GM18870 (cell line): ENCODE measurements around the gene SERPINA5.
"Not testable (repeated sequence)": the region's sequence is repeated elsewhere in the genome, so short reads cannot be mapped to it uniquely, and the experiment has no call there.

Source experiments
- ATAC-seq: cut with Tn5 transposase; IDR thresholded peaks from one replicate; pipeline ENCODE4 v1.9.1; 2021; ENCODE audit warnings: moderate library complexity; ENCODE audit not compliant: unreplicated experiment

SERPINA5 gene

DNA sequence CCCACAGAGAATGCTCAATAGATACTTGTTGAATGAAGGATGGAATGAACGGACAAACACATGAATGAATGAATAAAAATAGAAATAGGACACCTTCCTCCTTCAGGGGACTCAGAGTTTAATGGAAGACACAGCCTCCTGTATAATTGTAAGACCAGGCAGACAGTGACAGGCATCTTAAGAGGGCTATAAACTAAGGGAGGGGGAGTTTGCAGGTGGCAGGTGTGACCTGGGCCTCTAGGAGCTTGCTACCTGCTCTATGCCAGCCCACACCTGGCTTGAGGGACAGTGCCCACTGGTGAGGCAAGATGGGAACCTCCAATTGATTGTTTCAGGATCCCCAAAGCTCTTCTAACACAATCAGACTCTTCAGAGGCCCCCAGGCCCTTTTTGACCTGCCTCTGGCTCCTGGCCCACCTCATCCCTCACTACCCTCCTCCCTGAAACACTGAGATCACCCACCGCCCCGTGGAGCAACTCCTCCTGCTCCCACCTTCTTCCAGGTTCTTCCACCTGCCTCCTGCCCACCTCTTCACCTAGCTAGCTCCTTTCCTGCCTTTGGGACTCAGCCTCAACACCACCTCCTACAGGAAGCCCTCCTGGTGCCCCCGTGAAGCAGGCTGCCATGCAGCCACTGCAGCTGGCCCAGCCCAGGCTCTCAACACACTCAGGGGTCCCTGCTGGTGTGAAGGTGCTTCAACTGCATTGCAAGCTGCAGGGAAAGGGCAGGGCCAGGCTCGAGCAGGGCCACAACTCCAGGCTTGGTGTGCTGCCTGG is 40.3 kb downstream of the SERPINA5 start:
- no peak for ATAC-seq

GRCh38 chr14:94622653-94623421 is 41.6 kb downstream of the SERPINA5 start:
- ATAC-seq: no peak

- ATAC-seq: no peak
Measured at GRCh38 chr14:94623422-94623809, 42.2 kb downstream of the SERPINA5 start.

DNA sequence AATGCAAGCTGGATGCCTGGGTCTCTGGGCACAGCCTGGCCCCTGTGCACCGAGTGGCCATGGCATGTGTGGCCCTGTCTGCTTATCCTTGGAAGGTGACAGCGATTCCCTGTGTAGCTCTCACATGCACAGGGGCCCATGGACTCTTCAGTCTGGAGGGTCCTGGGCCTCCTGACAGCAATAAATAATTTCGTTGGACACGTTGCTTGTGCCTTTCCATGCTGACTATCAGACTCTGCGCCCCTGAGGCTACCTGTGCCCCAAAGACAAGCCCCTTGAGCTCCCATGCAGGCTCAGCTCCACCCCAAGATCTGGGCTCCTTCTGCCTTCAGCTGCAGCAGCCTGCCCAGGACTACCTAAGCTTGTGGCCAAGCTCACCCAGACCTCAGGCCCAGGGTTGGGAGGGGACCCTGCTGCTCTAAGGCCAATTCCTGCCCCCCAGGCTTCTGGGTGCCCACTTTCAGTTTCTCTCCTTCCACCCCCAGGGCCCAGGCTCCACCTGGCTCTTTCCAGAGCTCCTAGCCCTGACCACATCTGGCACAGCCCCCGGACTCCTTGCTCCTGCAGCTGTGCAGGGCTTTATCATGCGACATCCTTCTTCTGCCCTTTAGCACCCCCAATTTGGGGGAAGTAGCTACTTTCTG is 42.8 kb downstream of the SERPINA5 start:
- no peak for ATAC-seq

- no peak for ATAC-seq
Measured at GRCh38 chr14:94624537-94625352, 43.5 kb downstream of the SERPINA5 start.

GRCh38 chr14:94625353-94625635 is 44.1 kb downstream of the SERPINA5 start:
- ATAC-seq: no peak

- no peak for ATAC-seq
Measured at GRCh38 chr14:94628578-94628977, 47.4 kb downstream of the SERPINA5 start.

DNA sequence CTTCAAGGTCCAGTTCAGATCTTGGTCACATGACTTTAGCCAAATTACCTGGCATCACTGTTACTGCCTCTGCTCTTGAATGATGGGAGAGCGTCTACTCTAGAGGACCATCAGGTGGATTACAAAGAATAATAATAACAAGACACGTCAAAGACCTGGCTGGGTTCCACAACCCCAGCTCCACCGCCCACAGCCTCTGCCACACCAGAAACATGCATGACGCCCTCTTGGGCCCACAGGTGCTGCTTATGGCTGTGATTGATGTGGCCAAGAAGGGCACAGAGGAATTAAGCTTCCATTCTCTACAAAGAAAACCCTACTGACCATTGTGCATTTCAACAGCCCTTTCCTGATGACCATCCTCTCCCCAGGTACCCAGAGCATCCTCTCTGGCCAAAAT is 49.2 kb downstream of the SERPINA5 start:
- no peak for ATAC-seq

DNA sequence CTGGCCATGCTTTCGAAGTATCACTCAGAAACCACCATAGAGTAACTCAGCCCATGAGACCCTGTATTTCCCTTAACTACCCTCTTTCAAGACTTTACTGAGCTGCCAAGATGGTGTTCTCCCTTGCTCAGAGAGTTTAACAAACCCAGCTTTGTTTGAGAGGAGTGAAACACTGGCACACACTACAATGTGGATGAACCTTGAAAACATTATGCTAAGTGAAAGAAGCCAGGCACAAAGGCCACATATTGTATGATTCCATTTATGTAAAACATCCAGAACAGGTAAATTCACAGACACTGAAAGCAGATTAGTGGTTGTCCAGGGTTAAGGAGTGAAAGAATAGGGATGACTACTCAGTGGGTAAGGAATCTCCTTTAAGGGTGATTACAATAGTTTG is 49.8 kb downstream of the SERPINA5 start:
- ATAC-seq: no peak

DNA sequence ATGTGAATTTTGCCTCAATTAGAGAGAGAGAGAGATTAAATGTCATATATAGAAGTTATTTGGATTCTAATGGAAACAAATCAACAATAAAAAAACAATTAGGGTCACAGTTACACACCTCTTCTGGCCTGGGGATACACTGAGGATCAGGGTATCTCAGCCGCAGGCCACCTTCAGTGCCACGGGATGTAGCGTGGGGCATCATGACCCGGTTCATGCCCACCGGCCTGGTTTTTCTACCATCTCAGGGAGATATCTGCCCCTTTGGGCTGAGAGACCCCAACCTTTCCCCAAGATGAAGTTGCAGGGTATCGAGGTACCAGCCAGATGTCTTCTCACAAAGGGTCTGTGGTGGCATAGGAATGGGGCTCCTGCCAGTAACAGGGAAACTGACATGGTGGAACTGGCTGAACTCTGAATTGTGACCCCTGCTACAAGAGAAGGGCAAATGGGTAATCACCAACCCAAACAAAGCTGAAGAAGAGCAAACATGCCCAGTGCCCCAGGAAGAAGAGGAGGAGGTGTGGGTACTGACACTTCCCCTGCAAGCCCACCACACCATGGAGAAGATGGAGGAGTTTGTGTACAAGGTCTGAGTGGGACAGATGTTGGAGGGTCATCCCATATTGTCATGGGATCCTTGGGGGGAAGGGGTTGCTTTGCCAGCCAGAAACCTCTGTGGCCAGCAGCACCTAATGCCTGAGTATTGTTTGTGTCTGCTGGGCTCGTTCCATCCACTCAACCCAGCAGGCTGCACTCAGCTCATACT is 50.5 kb downstream of the SERPINA5 start:
- ATAC-seq: no peak

DNA sequence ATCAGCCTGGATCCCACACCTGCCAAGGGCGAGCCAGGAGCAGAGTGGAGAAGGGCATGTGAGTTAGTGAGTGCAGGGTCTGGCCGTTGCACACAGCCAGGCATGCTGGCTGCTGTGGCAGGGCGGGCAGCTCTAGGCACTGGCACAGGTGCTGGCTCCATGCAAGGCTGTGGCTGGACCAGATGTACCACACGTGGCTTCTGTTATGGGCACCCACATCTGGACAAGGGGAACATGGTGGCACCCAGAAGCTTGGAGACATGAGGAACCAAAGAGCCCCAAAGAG is 51.0 kb downstream of the SERPINA5 start:
- no peak for ATAC-seq

DNA sequence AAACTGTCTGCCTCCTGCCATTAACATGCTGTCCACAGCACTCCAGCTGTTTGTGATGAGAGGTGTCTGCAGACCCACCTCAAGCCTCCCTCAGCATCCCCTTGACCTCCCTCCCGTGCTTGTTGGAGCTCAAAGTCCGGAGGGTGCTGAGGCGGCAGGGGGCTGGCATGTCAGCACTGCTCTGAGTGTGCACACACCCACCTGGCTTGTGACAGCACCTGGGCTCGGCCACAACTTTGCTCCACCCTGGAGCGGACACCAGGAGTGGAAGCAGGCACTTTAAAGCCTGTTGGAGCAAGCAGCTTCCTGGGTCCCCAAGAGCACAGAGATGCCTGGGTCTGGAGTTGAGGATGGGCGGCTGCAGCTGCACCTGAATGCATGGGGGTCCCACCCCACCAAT is 51.9 kb downstream of the SERPINA5 start:
- no peak for ATAC-seq

DNA sequence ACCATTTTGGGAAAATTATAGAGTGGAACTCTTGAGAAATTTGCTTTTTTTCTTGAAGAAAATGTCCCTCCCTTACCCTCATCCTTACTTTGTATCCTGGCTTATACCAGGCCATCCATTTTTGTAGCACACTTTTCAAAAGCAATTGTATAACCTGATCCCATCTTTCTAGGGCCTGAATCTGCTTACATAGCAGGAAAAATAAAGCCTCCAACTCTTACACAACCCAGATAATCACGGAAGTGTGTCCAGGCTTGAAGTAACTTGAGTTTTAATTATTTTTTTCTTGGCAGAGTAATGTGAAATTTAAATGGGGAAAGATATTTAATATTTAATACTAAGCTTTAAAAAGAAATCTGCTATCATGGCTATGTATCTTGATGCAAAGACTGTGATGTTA is 53.9 kb downstream of the SERPINA5 start:
- ATAC-seq: no peak

DNA sequence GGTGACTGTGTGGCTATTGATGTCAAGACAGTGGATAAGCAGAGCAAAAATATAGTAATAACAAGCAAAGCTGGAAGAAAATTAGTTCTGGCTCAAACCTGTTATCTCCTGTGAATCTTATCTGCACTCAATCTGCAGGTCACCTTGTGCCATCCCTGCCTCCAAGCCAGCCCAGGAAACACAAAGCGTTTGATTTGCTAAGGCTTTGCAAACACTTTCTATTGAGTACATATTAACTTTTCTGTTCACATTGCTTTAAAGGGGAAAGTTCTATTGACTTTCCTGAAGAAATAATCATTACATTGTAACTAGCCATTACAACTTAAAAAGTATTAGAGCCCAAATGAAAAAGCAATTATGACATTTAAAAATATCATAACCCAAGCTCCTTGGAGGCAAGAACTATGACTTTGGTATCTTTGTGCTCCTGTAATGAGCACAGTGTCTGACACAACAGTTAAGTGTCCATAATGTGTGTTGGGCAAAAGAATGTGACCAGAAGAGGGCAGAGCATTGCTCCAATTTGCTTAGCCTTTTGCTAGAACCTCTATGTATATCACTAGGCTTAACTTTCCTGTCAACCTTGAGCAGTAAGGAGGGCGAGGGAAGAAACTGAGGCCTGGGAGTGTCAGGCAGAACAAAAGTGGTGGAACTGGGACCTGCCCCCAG is 55.7 kb downstream of the SERPINA5 start:
- no peak for ATAC-seq

DNA sequence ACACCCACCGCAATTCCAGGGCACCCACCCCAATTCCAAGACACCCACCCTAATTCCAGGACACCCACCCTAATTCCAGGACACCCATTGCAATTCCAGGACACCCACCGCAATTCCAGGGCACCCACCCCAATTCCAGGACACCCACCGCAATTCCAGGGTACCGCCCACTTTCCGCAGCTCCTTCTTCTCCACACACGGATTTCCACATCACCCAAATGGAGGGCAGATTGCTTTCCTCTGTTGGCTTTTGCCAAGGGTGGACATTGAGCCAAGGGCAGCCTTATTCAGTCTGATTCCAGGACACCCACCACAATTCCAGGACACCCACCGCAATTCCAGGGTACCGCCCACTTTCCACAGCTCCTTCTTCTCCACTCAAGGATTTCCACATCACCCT is 56.6 kb downstream of the SERPINA5 start:
- ATAC-seq: not testable (repeated sequence)

- ATAC-seq: no peak
Measured at GRCh38 chr14:94638339-94638738, 57.1 kb downstream of the SERPINA5 start.

DNA sequence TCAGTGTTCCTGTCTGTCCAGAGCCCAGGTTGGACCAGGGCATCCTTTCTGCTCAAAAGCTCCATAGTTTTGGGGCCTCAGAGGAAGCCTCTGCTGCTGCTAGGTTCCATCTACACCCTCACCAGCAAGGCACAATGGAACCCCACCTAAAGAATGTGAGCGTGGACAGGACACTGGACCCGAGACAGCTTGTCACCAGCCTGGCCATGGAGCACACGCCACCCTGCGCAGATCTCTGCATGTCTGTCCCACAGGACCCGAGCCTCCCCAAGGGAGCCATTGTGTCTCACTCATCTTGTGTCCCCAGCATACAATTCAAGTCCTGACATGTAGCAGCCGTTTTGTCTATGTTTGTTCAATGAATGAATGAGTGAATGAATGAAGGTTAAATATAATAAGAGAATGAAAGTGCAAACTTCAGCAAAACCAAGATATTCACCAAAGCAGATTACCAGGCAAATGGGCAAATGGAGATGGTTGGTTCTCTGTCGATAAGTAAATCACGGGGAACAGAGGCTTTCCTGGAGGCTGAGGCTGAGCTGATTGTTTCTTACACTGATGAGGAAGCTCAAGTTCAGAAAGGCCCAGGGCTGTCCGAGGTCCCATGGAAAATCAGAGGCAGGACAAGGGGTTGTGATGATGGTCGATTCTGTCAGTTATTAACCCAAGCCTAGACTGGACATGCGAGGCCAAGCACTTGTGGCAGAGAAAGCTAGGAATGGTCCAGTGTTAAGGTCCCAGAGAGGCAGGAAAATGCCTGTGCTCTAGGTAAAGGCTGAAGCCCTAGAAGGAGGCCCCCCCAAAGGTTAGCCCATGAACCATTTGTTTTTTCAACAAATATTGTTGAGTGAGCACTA is 58.0 kb downstream of the SERPINA5 start:
- ATAC-seq: no peak

DNA sequence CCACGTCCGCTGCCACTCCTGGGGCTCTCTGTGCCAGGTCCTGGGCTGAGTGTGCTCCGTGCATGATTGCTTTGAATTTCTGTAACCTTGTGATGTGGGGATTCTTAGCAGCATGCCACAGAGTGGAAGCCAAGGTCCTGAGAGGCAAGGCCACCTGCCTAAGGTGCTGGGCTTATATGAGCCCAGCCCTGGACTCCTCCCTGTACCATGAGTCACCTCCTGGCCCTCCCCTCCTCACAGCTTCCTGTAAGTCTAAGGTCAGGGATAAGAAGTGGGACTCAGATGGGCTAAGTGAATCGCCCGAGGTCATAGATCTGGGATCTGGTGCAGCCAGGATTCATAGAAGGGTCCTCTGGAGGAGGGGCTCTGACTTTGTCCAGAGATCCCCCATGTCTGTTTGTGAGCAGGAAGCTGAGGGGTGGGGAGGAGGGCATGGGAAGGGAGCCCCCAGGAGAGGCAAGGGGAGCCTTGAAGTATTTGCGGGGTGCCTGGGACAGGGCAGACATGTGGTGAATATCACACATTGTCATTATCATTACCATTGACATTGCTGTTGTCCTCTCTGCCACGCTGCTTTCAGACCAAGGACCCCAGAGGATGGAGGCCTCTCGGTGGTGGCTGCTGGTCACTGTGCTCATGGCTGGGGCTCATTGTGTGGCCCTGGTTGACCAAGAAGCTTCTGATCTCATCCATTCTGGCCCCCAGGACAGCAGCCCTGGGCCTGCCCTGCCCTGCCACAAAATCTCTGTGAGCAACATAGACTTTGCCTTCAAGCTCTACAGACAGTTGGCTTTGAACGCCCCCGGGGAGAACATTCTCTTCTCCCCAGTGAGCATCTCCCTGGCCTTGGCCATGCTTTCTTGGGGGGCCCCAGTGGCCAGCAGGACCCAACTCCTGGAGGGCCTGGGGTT is 59.8 kb downstream of the SERPINA5 start:
- ATAC-seq: no peak
